Measurements from ENCODE around the gene SRGAP1. TPM values are rescaled to one million over a fixed set of nuclear protein-coding genes. Genes with fewer than 3 reads are reported as not detected.

Gene SRGAP1
- total and polyA plus RNA-seq, 2 of the 8 experiments (the other 6 are each of a cell fraction or from before 2014, with no cell fraction given): 3.2 to 7.3 TPM

DNA sequence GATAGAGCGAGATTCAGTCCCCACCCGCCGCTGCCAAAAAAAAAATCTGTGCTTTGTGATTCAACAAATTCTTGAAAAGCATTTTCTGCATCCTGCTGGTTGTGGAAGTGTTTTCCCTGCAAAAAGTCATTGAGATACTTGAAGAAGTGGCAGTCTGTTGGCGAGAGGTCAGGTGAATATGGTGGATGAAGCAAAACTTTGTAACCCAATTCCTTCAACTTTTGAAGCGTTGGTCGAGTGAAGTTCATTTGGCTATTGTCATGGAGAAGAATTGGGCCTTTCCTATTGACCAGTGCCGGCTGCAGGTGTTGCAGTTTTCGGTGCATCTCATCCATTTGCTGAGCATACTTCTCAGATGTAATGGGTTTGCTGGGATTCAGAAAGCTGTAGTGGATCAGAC is 20.9 kb downstream of the SRGAP1 start:
- H4K5ac ChIP-seq (ENCODE audit: insufficient read length, low read depth, low read length): no peak overlapping the region
- 57% methylated on average over 8 of the region's 8 CpGs; no CpG with 5 or more reads in 1 of the 2 experiments for WGBS, 2 experiments (ENCODE audit: extremely low coverage in 1 of 2, insufficient coverage in 1 of 2, insufficient read length in 1 of 2, insufficient replicate concordance in 2 of 2, low coverage in 1 of 2, low lambda C conversion rate in 2 of 2, missing lambda C conversion rate in 1 of 2)
- no peak for DNase-seq (ENCODE audit: low read depth in 1 of 2, low spot score in 2 of 2)
- no peak overlapping the region for H2BK120ac ChIP-seq (replicated peaks; ENCODE audit: low read depth, low read length)
- H2AFZ ChIP-seq (ENCODE audit: low read length): no peak overlapping the region
- peaks cover 1 to 16% (median 13%) of the 10 kb centered on the region in 4 experiments; a peak in 5 of 7 replicates for H3K4me1 ChIP-seq (replicated peaks in 1 of 4; ENCODE audit: control insufficient read depth in 3 of 4, insufficient read depth in 4 of 4, low read length in 3 of 4)
- no peak overlapping the region for H4K91ac ChIP-seq (replicated peaks; ENCODE audit: insufficient read length, low read length)
- no peak overlapping the region for H4K8ac ChIP-seq (ENCODE audit: extremely low read depth, insufficient read depth, low read length)
- no peak overlapping the region for H3K4ac ChIP-seq (replicated peaks; ENCODE audit: insufficient read length, low read depth, low read length)
- no peak overlapping the region for H3K18ac ChIP-seq (ENCODE audit: extremely low read depth, low read length)
- no peak overlapping the region for H2BK12ac ChIP-seq (ENCODE audit: low read depth, low read length)
- H3K4me2 ChIP-seq (ENCODE audit: insufficient read depth in 1 of 2, low read depth in 2 of 2, low read length in 2 of 2): peak overlapping the region; percentile 39 to 51; a peak in 2 of 4 replicates
- no peaks in the 10 kb centered on the region for H4K20me1 ChIP-seq (replicated peaks in 1 of 2; ENCODE audit: control insufficient read depth in 1 of 2, insufficient read depth in 2 of 2, low read length in 2 of 2)
- no peak overlapping the region for H2BK15ac ChIP-seq (ENCODE audit: low read length)
- no peaks in the 10 kb centered on the region; a peak in 1 of 4 replicates for H3K79me2 ChIP-seq (ENCODE audit: control insufficient read depth in 1 of 2, insufficient read depth in 2 of 2, low read length in 2 of 2)
- no peaks in the 10 kb centered on the region for H3K9me3 ChIP-seq (ENCODE audit: insufficient read depth in 2 of 2, low read depth in 1 of 2, low read length in 1 of 2)
- H2BK5ac ChIP-seq (ENCODE audit: low read depth, low read length): no peak overlapping the region
- H3K23ac ChIP-seq (ENCODE audit: insufficient read length): no peak overlapping the region
- no peak overlapping the region for H2AK5ac ChIP-seq (ENCODE audit: low read depth, low read length)
- no peak overlapping the region for H3K9ac ChIP-seq (replicated peaks in 1 of 4; ENCODE audit: extremely low read depth in 1 of 4, low read depth in 3 of 4, low read length in 3 of 4)
- H3K56ac ChIP-seq (replicated peaks; ENCODE audit: insufficient read length, low read depth, low read length): no peak overlapping the region
- no peak overlapping the region for H3K14ac ChIP-seq (ENCODE audit: insufficient read length)
- H3K4me3 ChIP-seq (ENCODE audit: extremely low read depth in 1 of 4, insufficient read depth in 2 of 4, low read depth in 3 of 4, low read length in 4 of 4): no peak overlapping the region
- TF ChIP-seq, protein P1, sequence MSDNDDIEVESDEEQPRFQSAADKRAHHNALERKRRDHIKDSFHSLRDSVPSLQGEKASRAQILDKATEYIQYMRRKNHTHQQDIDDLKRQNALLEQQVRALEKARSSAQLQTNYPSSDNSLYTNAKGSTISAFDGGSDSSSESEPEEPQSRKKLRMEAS (IDR thresholded peaks at IDR 0.05): no peak
- TF ChIP-seq TCF12 (IDR thresholded peaks at IDR 0.05; ENCODE audit: low read depth, low read length): 0 out of 2 replicates have a peak, but pooled peaks have one; percentile 26
- no peaks in the 10 kb centered on the region for H3K27me3 ChIP-seq (replicated peaks in 1 of 4; ENCODE audit: control insufficient read depth in 3 of 4, extremely low read depth in 1 of 4, insufficient read depth in 3 of 4, low read length in 3 of 4)
- ChIA-PET POLR2A (ENCODE audit: partially characterized antibody) (no interaction called here), CTCF (ENCODE audit: partially characterized antibody) (no interaction called here)
- H2BK20ac ChIP-seq (ENCODE audit: low read length): no peak overlapping the region
- no peak for FAIRE-seq
- H3K27ac ChIP-seq (ENCODE audit: low read depth, low read length): no peak overlapping the region
- no peaks in the 10 kb centered on the region for H3K36me3 ChIP-seq (ENCODE audit: control insufficient read depth in 2 of 4, insufficient read depth in 4 of 4, low read length in 3 of 4)
- H3K79me1 ChIP-seq (ENCODE audit: low read depth, low read length): no peaks in the 10 kb centered on the region
- no peaks in the 10 kb centered on the region; the same call in 1 of the 2 replicates for H3K23me2 ChIP-seq (ENCODE audit: low read depth, low read length)
